ENCODE measurements around the gene PIH1D1.
A peak's percentile ranks its signal among the peaks of the same experiment; 100 is the strongest.

Gene PIH1D1

GRCh38 chr19:49434907-49435583, 16.6 kb downstream of the PIH1D1 start:
- DNase-seq (ENCODE audit: low read depth in 2 of 2) = no peak

- DNase-seq (ENCODE audit: low read depth in 2 of 2) = no peak
These were observed 18.2 kb downstream of the PIH1D1 start for GRCh38 chr19:49433240-49433901.

GRCh38 chr19:49432141-49433073, 19.2 kb downstream of the PIH1D1 start:
- no peak for DNase-seq (ENCODE audit: low read depth in 2 of 2)

- no peak for DNase-seq (ENCODE audit: low read depth in 2 of 2)
These were observed 20.3 kb downstream of the PIH1D1 start for GRCh38 chr19:49431330-49431749.

GRCh38 chr19:49430678-49431329, 20.8 kb downstream of the PIH1D1 start:
- DNase-seq (ENCODE audit: low read depth in 2 of 2) = no peak

GRCh38 chr19:49430172-49430677, 21.4 kb downstream of the PIH1D1 start:
- no peak for DNase-seq (ENCODE audit: low read depth in 2 of 2)

- no peak for DNase-seq (ENCODE audit: low read depth in 2 of 2)
These were observed 22.8 kb downstream of the PIH1D1 start for GRCh38 chr19:49428547-49429451.

- no peak for DNase-seq (ENCODE audit: low read depth in 2 of 2)
These were observed 23.6 kb downstream of the PIH1D1 start for GRCh38 chr19:49427855-49428546.

GRCh38 chr19:49427339-49427738, 24.3 kb downstream of the PIH1D1 start:
- DNase-seq (ENCODE audit: low read depth in 2 of 2) = no peak

GRCh38 chr19:49425922-49426592, 25.6 kb downstream of the PIH1D1 start:
- DNase-seq (ENCODE audit: low read depth in 2 of 2) = peak in 1 of 2 donors; percentile 30

GRCh38 chr19:49425178-49425577, 26.4 kb downstream of the PIH1D1 start, which contains the start of gene GFY:
Gene GFY (plus strand): TSS chr19:49425388. CDS start chr19:49426431, 1,043 bp downstream.
- no peak for DNase-seq (ENCODE audit: low read depth in 2 of 2)

- DNase-seq (ENCODE audit: low read depth in 2 of 2) = no peak
These were observed 27.7 kb downstream of the PIH1D1 start for GRCh38 chr19:49423985-49424303.

GRCh38 chr19:49423071-49423984, 28.3 kb downstream of the PIH1D1 start, which contains the start of gene PTH2:
Gene PTH2 (minus strand): TSS chr19:49423441. CDS start chr19:49423339, 102 bp downstream.
- DNase-seq (ENCODE audit: low read depth in 2 of 2) = no peak

- DNase-seq (ENCODE audit: low read depth in 2 of 2) = peak in 1 of 2 donors; percentile 41
These were observed 29.1 kb downstream of the PIH1D1 start for GRCh38 chr19:49422407-49423070.

- DNase-seq (ENCODE audit: low read depth in 2 of 2) = no peak
These were observed 29.8 kb downstream of the PIH1D1 start for GRCh38 chr19:49421878-49422202.

GRCh38 chr19:49421039-49421877, 30.4 kb downstream of the PIH1D1 start:
- DNase-seq (ENCODE audit: low read depth in 2 of 2) = peak in 1 of 2 donors; percentile 49

GRCh38 chr19:49420227-49420626, 31.4 kb downstream of the PIH1D1 start:
- DNase-seq (ENCODE audit: low read depth in 2 of 2) = no peak
